Parathyroid adenoma (tissue), 2 donors: ENCODE results near the gene CNBD2.
"Not testable (repeated sequence)": the region's sequence is repeated elsewhere in the genome, so short reads cannot be mapped to it uniquely, and the experiment has no call there.

Experiments used
- H2AFZ ChIP-seq: fragments of 300-600 bp; sonication (generic); one replicate; pipeline ENCODE4 v1.7.0; 2017; ENCODE audit warnings: antibody characterized with exemption, mild to moderate bottlenecking
- H3K27ac ChIP-seq: fragments of 300-600 bp; sonication (generic); one replicate; pipeline ENCODE4 v1.7.0; 2017
- H3K27me3 ChIP-seq: fragments of 300-600 bp; sonication (generic); one replicate; pipeline ENCODE4 v1.7.0; 2017; ENCODE audit warnings: low read length; ENCODE audit not compliant: control insufficient read depth, insufficient read depth
- H3K36me3 ChIP-seq: fragments of 300-600 bp; sonication (generic); one replicate; pipeline ENCODE4 v1.7.0; 2017; ENCODE audit warnings: low read length; ENCODE audit not compliant: control insufficient read depth, insufficient read depth
- H3K4me1 ChIP-seq: fragments of 300-600 bp; sonication (generic); one replicate; pipeline ENCODE4 v1.7.0; 2017; ENCODE audit warnings: control low read depth
- H3K4me2 ChIP-seq: fragments of 300-600 bp; sonication (generic); one replicate; pipeline ENCODE4 v1.7.0; 2017; ENCODE audit warnings: low read length
- H3K4me3 ChIP-seq: fragments of 300-600 bp; sonication (generic); one replicate; pipeline ENCODE4 v1.7.0; 2017; ENCODE audit warnings: low read depth, low read length
- H3K79me2 ChIP-seq: fragments of 300-600 bp; sonication (generic); one replicate; pipeline ENCODE4 v1.7.0; 2017; ENCODE audit warnings: control low read depth
- H3K9ac ChIP-seq: fragments of 300-600 bp; sonication (generic); one replicate; pipeline ENCODE4 v1.7.0; 2017; ENCODE audit warnings: mild to moderate bottlenecking
- H3K9me3 ChIP-seq: fragments of 300-600 bp; sonication (generic); one replicate; pipeline ENCODE4 v1.7.0; 2017; ENCODE audit warnings: low read length; ENCODE audit not compliant: control insufficient read depth
- TF ChIP-seq, protein P1 (sequence below): fragments of 300-600 bp; sonication (generic); IDR thresholded peaks from one replicate; pipeline ENCODE4 v1.7.0; 2017; ENCODE audit warnings: antibody characterized with exemption, mild to moderate bottlenecking
- donor health status: primary hyperparathyroidism.

Gene CNBD2

DNA sequence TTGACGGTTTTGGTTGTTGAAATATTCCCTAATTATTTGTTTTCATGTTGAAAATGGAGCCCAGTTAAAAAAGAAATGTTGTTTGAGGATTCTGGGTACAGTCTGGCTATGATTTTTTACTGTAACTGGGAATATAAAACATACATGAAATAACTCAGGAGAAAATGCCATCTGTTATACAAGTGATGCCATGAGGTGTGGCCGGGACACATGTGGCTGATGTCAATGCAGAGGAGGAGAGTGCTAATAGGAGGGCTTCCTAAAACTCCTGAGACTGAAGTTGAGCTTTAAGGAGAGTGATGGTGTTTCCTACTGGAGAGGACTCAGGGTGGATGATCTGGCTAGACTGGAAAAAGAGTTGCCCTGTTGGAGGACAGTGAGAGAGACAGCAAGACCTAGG lies 26.8 kb upstream of the CNBD2 start:
- TF ChIP-seq, protein P1, sequence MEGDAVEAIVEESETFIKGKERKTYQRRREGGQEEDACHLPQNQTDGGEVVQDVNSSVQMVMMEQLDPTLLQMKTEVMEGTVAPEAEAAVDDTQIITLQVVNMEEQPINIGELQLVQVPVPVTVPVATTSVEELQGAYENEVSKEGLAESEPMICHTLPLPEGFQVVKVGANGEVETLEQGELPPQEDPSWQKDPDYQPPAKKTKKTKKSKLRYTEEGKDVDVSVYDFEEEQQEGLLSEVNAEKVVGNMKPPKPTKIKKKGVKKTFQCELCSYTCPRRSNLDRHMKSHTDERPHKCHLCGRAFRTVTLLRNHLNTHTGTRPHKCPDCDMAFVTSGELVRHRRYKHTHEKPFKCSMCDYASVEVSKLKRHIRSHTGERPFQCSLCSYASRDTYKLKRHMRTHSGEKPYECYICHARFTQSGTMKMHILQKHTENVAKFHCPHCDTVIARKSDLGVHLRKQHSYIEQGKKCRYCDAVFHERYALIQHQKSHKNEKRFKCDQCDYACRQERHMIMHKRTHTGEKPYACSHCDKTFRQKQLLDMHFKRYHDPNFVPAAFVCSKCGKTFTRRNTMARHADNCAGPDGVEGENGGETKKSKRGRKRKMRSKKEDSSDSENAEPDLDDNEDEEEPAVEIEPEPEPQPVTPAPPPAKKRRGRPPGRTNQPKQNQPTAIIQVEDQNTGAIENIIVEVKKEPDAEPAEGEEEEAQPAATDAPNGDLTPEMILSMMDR, result no peak
- Histone ChIP-seq H3K9me3 (no peaks in the 10 kb centered on the region), H2AFZ (no peak overlapping the region), H3K9ac (no peak overlapping the region), H3K4me3 (no peak overlapping the region), H3K4me1 (no peaks in the 10 kb centered on the region), H3K79me2 (no peaks in the 10 kb centered on the region), H3K4me2 (no peak overlapping the region), H3K36me3 (no peaks in the 10 kb centered on the region), H3K27ac (no peak overlapping the region), H3K27me3 (no peaks in the 10 kb centered on the region)

GRCh38 chr20:35942243-35942642 lies 26.1 kb upstream of the CNBD2 start:
- Histone ChIP-seq H3K36me3 (no peaks in the 10 kb centered on the region), H3K9me3 (no peaks in the 10 kb centered on the region)

GRCh38 chr20:35947489-35947888 lies 20.9 kb upstream of the CNBD2 start:
- TF ChIP-seq, protein P1, result peak; percentile 20

More at GRCh38 chr20:35942243-35942642, 26.1 kb upstream of the CNBD2 start:
- Histone ChIP-seq H2AFZ (no peak overlapping the region), H3K79me2 (no peaks in the 10 kb centered on the region), H3K4me2 (no peak overlapping the region), H3K4me1 (no peaks in the 10 kb centered on the region), H3K9ac (no peak overlapping the region), H3K4me3 (no peak overlapping the region), H3K27me3 (no peaks in the 10 kb centered on the region), H3K27ac (no peak overlapping the region)
- TF ChIP-seq, protein P1, result no peak

DNA sequence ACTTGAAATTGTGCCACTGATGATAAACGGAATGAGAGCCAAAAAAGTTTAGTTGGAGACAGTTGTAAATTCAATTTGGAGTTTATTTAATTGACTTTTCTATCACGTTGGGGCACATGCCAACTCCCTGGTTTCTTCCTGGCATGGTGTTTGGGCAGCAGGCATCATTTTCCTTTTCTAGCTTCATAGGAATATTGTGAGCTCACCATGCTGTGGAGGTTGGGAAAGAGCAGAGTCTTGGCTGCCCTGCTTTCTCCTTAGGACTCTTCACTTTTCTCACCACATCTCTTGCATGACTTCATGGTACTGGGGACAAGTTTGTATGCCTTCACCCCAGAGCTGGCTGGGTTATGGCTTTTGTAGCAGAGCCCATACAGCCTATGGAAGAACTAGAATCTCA lies 20.5 kb upstream of the CNBD2 start:
- Histone ChIP-seq H3K79me2 (no peaks in the 10 kb centered on the region), H3K4me3 (no peak overlapping the region), H3K4me1 (peaks cover 8% of the 10 kb centered on the region), H3K27me3 (no peaks in the 10 kb centered on the region), H3K27ac (no peak overlapping the region), H2AFZ (no peak overlapping the region), H3K4me2 (no peak overlapping the region), H3K9me3 (no peaks in the 10 kb centered on the region), H3K36me3 (no peaks in the 10 kb centered on the region), H3K9ac (no peak overlapping the region)
- TF ChIP-seq, protein P1, result no peak

More at GRCh38 chr20:35947489-35947888, 20.9 kb upstream of the CNBD2 start:
- no peak overlapping the region for H2AFZ ChIP-seq
- H3K4me1 ChIP-seq, result peaks cover 4% of the 10 kb centered on the region
- no peak overlapping the region for H3K4me2 ChIP-seq
- H3K9ac ChIP-seq, result no peak overlapping the region
- H3K36me3 ChIP-seq, result no peaks in the 10 kb centered on the region
- no peaks in the 10 kb centered on the region for H3K27me3 ChIP-seq
- no peak overlapping the region for H3K27ac ChIP-seq
- H3K9me3 ChIP-seq, result no peaks in the 10 kb centered on the region
- H3K79me2 ChIP-seq, result no peaks in the 10 kb centered on the region
- no peak overlapping the region for H3K4me3 ChIP-seq

DNA sequence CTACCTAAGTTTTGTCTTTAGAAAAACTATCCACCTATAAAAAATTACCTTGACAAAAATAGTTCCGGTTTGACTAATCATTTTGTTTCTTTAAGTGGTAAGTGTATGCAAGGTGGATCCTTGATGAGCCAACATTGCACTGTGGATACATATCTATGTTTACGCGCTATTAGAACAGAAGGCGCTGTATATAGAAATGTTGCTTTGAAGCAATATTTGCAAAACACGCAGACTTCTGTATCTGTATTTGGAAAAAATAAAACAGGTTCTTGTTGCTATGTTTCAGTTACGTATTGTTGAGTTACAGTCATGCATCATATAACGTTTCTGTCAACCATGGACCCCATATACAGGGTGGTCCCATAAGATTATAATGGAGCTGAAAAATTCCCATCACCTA lies 18.3 kb upstream of the CNBD2 start:
- Histone ChIP-seq H3K4me3 (no peak overlapping the region), H3K79me2 (no peaks in the 10 kb centered on the region), H3K27me3 (no peaks in the 10 kb centered on the region), H3K4me1 (peaks cover 10% of the 10 kb centered on the region), H3K36me3 (no peaks in the 10 kb centered on the region), H3K9ac (no peak overlapping the region), H3K27ac (no peak overlapping the region), H3K4me2 (no peak overlapping the region), H2AFZ (no peak overlapping the region), H3K9me3 (no peaks in the 10 kb centered on the region)
- TF ChIP-seq, protein P1, result no peak

GRCh38 chr20:35952080-35952479 lies 16.3 kb upstream of the CNBD2 start:
- H3K27me3 ChIP-seq, H3K36me3 ChIP-seq, H3K4me2 ChIP-seq, H3K9me3 ChIP-seq, H3K9ac ChIP-seq, H3K79me2 ChIP-seq, H3K4me3 ChIP-seq, H2AFZ ChIP-seq: not testable (repeated sequence)
- Histone ChIP-seq H3K4me1 (peaks cover 10% of the 10 kb centered on the region), H3K27ac (peak overlapping the region; percentile 98)
